Mammary epithelial cell (primary cell): ENCODE results near the gene SRGN.

Experiments used
- CTCF ChIP-seq, 2 donors: IDR thresholded peaks in 1 of 2; conservative IDR thresholded peaks in 1 of 2; 2 replicates each; pipeline ENCODE4 v1.5.1; 2011 to 2012; ENCODE audit warnings: inconsistent platforms in 2 of 2, low read length in 2 of 2, mild to moderate bottlenecking in 2 of 2, control low read depth in 1 of 2, low read depth in 1 of 2; ENCODE audit not compliant: insufficient read depth in 1 of 2; ENCODE audit errors: extremely low read depth in 1 of 2
- EZH2 ChIP-seq: IDR thresholded peaks from 2 replicates; pipeline ENCODE4 v1.6.1; 2012; ENCODE audit warnings: low read length, inconsistent platforms, borderline replicate concordance

- TF ChIP-seq CTCF (conservative IDR thresholded peaks at IDR 0.05 in 1 of 2, IDR thresholded peaks at IDR 0.05 in 1 of 2; ENCODE audit: extremely low read depth in 1 of 2, insufficient read depth in 1 of 2, low read depth in 1 of 2, low read length in 2 of 2) (no peak), EZH2 (no peak)
Observed at GRCh38 chr10:69065406-69066361, 22.2 kb upstream of the SRGN start.
